Measurements from ENCODE around the gene RNPEP. TPM values are rescaled to one million over a fixed set of nuclear protein-coding genes. Genes with fewer than 3 reads are reported as not detected.
A peak's percentile ranks its signal among the peaks of the same experiment; 100 is the strongest.
"Not testable (repeated sequence)": the region's sequence is repeated elsewhere in the genome, so short reads cannot be mapped to it uniquely, and the experiment has no call there.

RNPEP gene
- total and polyA plus RNA-seq, 4 experiments from 2014 or later = 25.9 to 41.4 (median 29.7) TPM

DNA sequence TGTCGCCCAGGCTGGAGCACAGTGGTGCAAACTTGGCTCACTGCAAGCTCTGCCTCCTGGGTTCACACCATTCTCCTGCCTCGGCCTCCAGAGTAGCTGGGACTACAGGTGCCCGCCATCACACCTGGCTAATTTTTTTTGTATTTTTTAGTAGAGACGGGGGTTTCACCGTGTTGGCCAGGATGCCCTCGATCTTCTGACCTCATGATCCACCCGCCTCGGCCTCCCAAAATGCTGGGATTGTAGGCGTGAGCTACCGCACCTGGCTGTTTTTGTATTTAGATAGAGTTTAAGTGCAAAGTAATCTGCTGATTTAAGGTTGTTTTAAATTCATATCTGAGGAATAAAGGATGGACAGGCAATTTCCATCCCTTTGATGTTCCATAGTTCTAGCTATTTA lies 20.1 kb upstream of the RNPEP start:
- DNase-seq; H3K9me3 ChIP-seq (ENCODE audit: control insufficient read depth in 1 of 2, low read length in 2 of 2); H3K4me3 ChIP-seq (ENCODE audit: low read length in 2 of 2); H3K27me3 Mint-ChIP-seq; H3K27ac Mint-ChIP-seq; POLR2A ChIA-PET (ENCODE audit: partially characterized antibody); H3K27ac ChIP-seq (ENCODE audit: low read depth, low read length); H3K4me3 Mint-ChIP-seq; intact Hi-C loops (cut with micrococcal nuclease); H3K9me3 Mint-ChIP-seq; H3K4me1 ChIP-seq (ENCODE audit: insufficient read depth, low read length); H3K4me1 Mint-ChIP-seq; H3K27me3 ChIP-seq (ENCODE audit: insufficient read depth, low read length): not testable (repeated sequence)
- peaks cover 47 to 62% of the 10 kb centered on the region in 2 donors for H3K36me3 Mint-ChIP-seq
- H3K36me3 ChIP-seq (ENCODE audit: insufficient read depth, low read length) = peaks cover 51% of the 10 kb centered on the region
- CTCF ChIA-PET (ENCODE audit: partially characterized antibody) = interaction anchor here (1.1 to 2.7 kb wide), 4 partner anchors 10 to 134 kb away, joined by 3 to 9 read pairs (median 3); no protein-coding TSS in a partner anchor

DNA sequence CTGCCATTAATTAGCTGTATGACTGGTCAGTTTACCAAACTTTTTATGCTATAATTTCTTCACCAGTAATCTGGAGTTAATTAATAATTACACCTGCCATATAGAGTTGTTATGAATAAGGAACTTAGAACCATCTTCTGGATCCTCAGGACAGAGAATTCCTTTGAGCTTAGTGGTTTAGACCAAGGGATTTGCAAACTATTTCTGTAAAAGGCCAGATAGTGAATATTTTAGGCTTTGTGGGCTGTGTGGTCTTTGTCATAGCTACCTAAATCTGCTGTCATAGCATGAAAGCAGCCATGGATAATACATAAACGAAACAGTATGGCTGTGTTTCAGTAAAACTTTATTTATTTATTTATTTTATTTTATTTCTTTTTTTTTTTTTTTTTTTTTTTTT lies 18.2 kb upstream of the RNPEP start:
- no peaks in the 10 kb centered on the region for H3K9me3 Mint-ChIP-seq
- H3K27ac Mint-ChIP-seq = no peak overlapping the region

DNA sequence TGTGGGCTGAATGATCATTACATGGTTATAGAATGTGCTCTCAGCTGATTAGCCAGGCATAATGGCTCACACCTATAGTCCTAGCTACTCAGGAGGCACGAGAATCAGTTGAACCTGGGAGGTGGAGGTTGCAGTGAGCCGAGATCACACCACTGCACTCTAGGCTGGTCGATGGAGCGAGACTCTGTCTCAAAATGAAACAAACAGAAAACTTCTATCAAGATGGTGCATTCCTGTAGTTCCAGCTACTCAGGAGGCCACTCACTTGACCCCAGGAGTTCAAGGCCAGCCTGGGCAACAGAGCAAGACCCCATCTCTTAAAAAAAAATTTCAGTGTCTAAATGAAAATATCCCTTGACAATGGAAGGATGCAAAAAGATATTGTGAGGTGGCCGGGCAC lies 16.3 kb upstream of the RNPEP start:
- Mint-ChIP-seq H3K27ac (no peak overlapping the region), H3K36me3 (peaks cover 50 to 68% of the 10 kb centered on the region in 2 donors), H3K27me3 (no peaks in the 10 kb centered on the region), H3K4me3 (no peak overlapping the region), H3K4me1 (peaks cover 0 to 4% (median 0%) of the 10 kb centered on the region in 4 donors), H3K9me3 (no peaks in the 10 kb centered on the region)
- Histone ChIP-seq H3K4me1 (ENCODE audit: insufficient read depth, low read length) (no peaks in the 10 kb centered on the region), H3K27me3 (ENCODE audit: insufficient read depth, low read length) (no peaks in the 10 kb centered on the region), H3K36me3 (ENCODE audit: insufficient read depth, low read length) (peaks cover 58% of the 10 kb centered on the region), H3K9me3 (ENCODE audit: control insufficient read depth in 1 of 2, low read length in 2 of 2) (no peaks in the 10 kb centered on the region), H3K4me3 (ENCODE audit: low read length in 2 of 2) (no peak overlapping the region), H3K27ac (ENCODE audit: low read depth, low read length) (no peak overlapping the region)
- ChIA-PET POLR2A (ENCODE audit: partially characterized antibody) (interaction anchor here (1.1 kb wide), 1 partner anchor 21 kb away, joined by 3 read pairs; no protein-coding TSS in a partner anchor), CTCF (ENCODE audit: partially characterized antibody) (interaction anchor here (0.6 kb wide), 1 partner anchor 46 kb away, joined by 3 read pairs; no protein-coding TSS in a partner anchor)
- DNase-seq = no peak
- intact Hi-C loops (cut with micrococcal nuclease) = no loop called here

More for the DNA sequence above, 18.2 kb upstream of the RNPEP start:
- intact Hi-C loops (cut with micrococcal nuclease) = no loop called here
- Histone ChIP-seq H3K4me1 (ENCODE audit: insufficient read depth, low read length) (no peaks in the 10 kb centered on the region), H3K9me3 (ENCODE audit: control insufficient read depth in 1 of 2, low read length in 2 of 2) (no peaks in the 10 kb centered on the region), H3K36me3 (ENCODE audit: insufficient read depth, low read length) (peaks cover 52% of the 10 kb centered on the region), H3K27me3 (ENCODE audit: insufficient read depth, low read length) (no peaks in the 10 kb centered on the region), H3K27ac (ENCODE audit: low read depth, low read length) (no peak overlapping the region), H3K4me3 (ENCODE audit: low read length in 2 of 2) (no peak overlapping the region)
- H3K4me3 Mint-ChIP-seq = no peak overlapping the region
- peaks cover 47 to 60% of the 10 kb centered on the region in 2 donors for H3K36me3 Mint-ChIP-seq
- no peak for DNase-seq
- no peaks in the 10 kb centered on the region for H3K27me3 Mint-ChIP-seq
- CTCF ChIA-PET (ENCODE audit: partially characterized antibody) = interaction anchor here (1.8 kb wide), 1 partner anchor 35 kb away, joined by 7 read pairs; no protein-coding TSS in a partner anchor
- peaks cover 0 to 4% (median 0%) of the 10 kb centered on the region in 4 donors for H3K4me1 Mint-ChIP-seq
- POLR2A ChIA-PET (ENCODE audit: partially characterized antibody) = interaction anchor here (1.4 to 1.7 kb wide), 2 partner anchors 9 to 19 kb away, joined by 3 to 7 read pairs; partner anchors contain the start of genes RNPEP and TIMM17A

GRCh38 chr1:201968202-201968925 lies 14.1 kb upstream of the RNPEP start:
- intact Hi-C loops (cut with micrococcal nuclease) = no loop called here
- H3K4me1 Mint-ChIP-seq = peaks cover 0 to 1% (median 0%) of the 10 kb centered on the region in 4 donors
- Histone ChIP-seq H3K27me3 (ENCODE audit: insufficient read depth, low read length) (no peaks in the 10 kb centered on the region), H3K4me1 (ENCODE audit: insufficient read depth, low read length) (no peaks in the 10 kb centered on the region), H3K9me3 (ENCODE audit: control insufficient read depth in 1 of 2, low read length in 2 of 2) (no peaks in the 10 kb centered on the region), H3K27ac (ENCODE audit: low read depth, low read length) (no peak overlapping the region), H3K36me3 (ENCODE audit: insufficient read depth, low read length) (peaks cover 47% of the 10 kb centered on the region), H3K4me3 (ENCODE audit: low read length in 2 of 2) (no peak overlapping the region)
- H3K36me3 Mint-ChIP-seq = peaks cover 37 to 55% of the 10 kb centered on the region in 2 donors
- H3K27ac Mint-ChIP-seq = peak overlapping the region in 1 of 7 donors; percentile 81
- ChIA-PET POLR2A (ENCODE audit: partially characterized antibody) (no interaction called here), CTCF (ENCODE audit: partially characterized antibody) (interaction anchor here (0.7 to 1.8 kb wide), 2 partner anchors 14 to 72 kb away, joined by 4 to 10 read pairs; partner anchors contain the start of gene RNPEP)
- no peak overlapping the region for H3K4me3 Mint-ChIP-seq
- no peak for DNase-seq
- no peaks in the 10 kb centered on the region for H3K27me3 Mint-ChIP-seq
- H3K9me3 Mint-ChIP-seq = no peaks in the 10 kb centered on the region

DNA sequence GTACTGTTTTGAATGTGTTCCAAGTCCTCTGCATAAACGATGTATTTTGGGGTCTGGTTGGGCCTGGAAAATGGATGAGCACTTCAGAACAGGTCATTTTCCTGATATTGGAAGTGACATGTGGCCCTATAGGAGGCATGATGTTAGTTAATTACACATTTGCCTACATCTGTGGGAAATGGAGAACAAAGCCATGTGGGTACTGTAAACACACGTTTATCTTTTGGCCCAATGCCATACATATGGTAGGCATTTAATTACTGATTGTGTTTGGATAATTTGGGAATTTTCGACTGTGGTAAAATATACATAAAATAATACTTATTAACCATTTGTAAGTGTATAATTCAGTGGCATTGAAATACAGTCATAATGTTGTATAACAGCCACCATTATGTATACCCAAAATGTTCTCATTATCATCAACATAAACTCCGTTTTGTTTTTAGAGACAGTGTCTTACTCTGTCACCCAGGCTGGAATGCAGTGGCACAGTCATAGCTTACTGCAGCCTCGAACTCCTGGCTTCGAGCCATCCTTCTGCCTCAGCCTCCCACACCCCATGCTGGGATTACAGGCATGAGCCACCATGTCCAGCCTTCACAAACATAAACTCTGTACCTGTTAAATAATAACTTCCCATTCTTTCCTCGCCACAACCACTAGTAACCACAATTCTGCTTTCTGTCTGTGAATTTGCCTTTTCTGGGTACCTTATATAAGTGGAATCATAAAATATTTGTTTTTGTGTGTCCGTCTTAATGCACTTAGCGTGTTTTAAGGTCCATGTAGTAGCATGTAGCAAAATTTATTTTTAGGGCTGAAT lies 11.9 kb upstream of the RNPEP start:
- H3K36me3 ChIP-seq (ENCODE audit: insufficient read depth, low read length) = peaks cover 31% of the 10 kb centered on the region
- H3K27ac Mint-ChIP-seq = peak overlapping the region in 1 of 7 donors; percentile 29
- H3K4me1 ChIP-seq (ENCODE audit: insufficient read depth, low read length) = no peaks in the 10 kb centered on the region
- H3K4me3 Mint-ChIP-seq = no peak overlapping the region
- POLR2A ChIA-PET (ENCODE audit: partially characterized antibody) = interaction anchor here (3.4 kb wide), 1 partner anchor 75 kb away, joined by 9 read pairs; no protein-coding TSS in a partner anchor
- no peak overlapping the region for H3K4me3 ChIP-seq (ENCODE audit: low read length in 2 of 2)
- no peaks in the 10 kb centered on the region for H3K9me3 ChIP-seq (ENCODE audit: control insufficient read depth in 1 of 2, low read length in 2 of 2)
- CTCF ChIA-PET (ENCODE audit: partially characterized antibody) = interaction anchor here (1.2 to 3.7 kb wide), 2 partner anchors 76 to 84 kb away, joined by 3 to 104 read pairs; no protein-coding TSS in a partner anchor
- peaks cover 26 to 41% of the 10 kb centered on the region in 2 donors for H3K36me3 Mint-ChIP-seq
- intact Hi-C loops (cut with micrococcal nuclease) = no loop called here
- H3K27me3 ChIP-seq (ENCODE audit: insufficient read depth, low read length) = no peaks in the 10 kb centered on the region
- H3K27me3 Mint-ChIP-seq = peaks cover 0 to 1% of the 10 kb centered on the region in 2 donors
- H3K27ac ChIP-seq (ENCODE audit: low read depth, low read length) = no peak overlapping the region
- DNase-seq = no peak
- no peaks in the 10 kb centered on the region for H3K9me3 Mint-ChIP-seq
- H3K4me1 Mint-ChIP-seq = peaks cover 0 to 1% (median 0%) of the 10 kb centered on the region in 4 donors

GRCh38 chr1:201982082-201982622 lies 296 bp upstream of the RNPEP start:
- peaks cover 18 to 25% (median 22%) of the 10 kb centered on the region in 4 donors for H3K4me1 Mint-ChIP-seq
- no peaks in the 10 kb centered on the region for H3K27me3 Mint-ChIP-seq
- intact Hi-C loops (cut with micrococcal nuclease) = loop anchor here (1.0 to 2.0 kb wide), 2 partner anchors 17 to 27 kb away; partner anchors contain the start of gene TIMM17A
- Histone ChIP-seq H3K4me3 (ENCODE audit: low read length in 2 of 2) (peak overlapping the region; percentile 52 to 77), H3K36me3 (ENCODE audit: insufficient read depth, low read length) (no peaks in the 10 kb centered on the region), H3K9me3 (ENCODE audit: control insufficient read depth in 1 of 2, low read length in 2 of 2) (no peaks in the 10 kb centered on the region), H3K27ac (ENCODE audit: low read depth, low read length) (peak overlapping the region; percentile 63), H3K27me3 (ENCODE audit: insufficient read depth, low read length) (no peaks in the 10 kb centered on the region), H3K4me1 (ENCODE audit: insufficient read depth, low read length) (peaks cover 17% of the 10 kb centered on the region)
- peak in 2 of 5 donors; percentile 50 to 60 for DNase-seq
- H3K36me3 Mint-ChIP-seq = peaks cover 0 to 8% of the 10 kb centered on the region in 2 donors
- H3K4me3 Mint-ChIP-seq = peak overlapping the region; percentile 92 to 98 (median 96)
- peak overlapping the region; percentile 80 to 96 (median 93) for H3K27ac Mint-ChIP-seq
- CTCF ChIA-PET (ENCODE audit: partially characterized antibody) = interaction anchor here (0.7 to 3.1 kb wide), 5 partner anchors 9 to 86 kb away, joined by 3 to 12 read pairs (median 4); no protein-coding TSS in a partner anchor
- POLR2A ChIA-PET (ENCODE audit: partially characterized antibody) = interaction anchor here (0.7 to 2.6 kb wide), 6 partner anchors 8 to 86 kb away, joined by 3 to 20 read pairs (median 4); partner anchors contain the start of gene TIMM17A
- H3K9me3 Mint-ChIP-seq = peaks cover 0 to 2% (median 0%) of the 10 kb centered on the region in 8 donors

Data from CD4-positive, alpha-beta memory T cell (primary cell).